ENCODE data around the gene RNF2. TPM values are rescaled to one million over a fixed set of nuclear protein-coding genes. Genes with fewer than 3 reads are reported as not detected.

RNF2 gene
- total and polyA plus RNA-seq, 2 of the 13 experiments (the other 11 are each of a cell fraction or from before 2014, with no cell fraction given) = 19.3 to 21.7 TPM

- BruUV-seq (replicated peaks) = no TSS peak
- ChIA-PET POLR2A (interaction anchor here (0.8 to 1.3 kb wide), 2 partner anchors 272 to 290 kb away, joined by 3 read pairs; partner anchors contain the start of genes EDEM3 and IVNS1ABP), CTCF (ENCODE audit: low intra/inter-chr PET ratio, low total read pairs) (no interaction called here)
- WGBS (ENCODE audit: low lambda C conversion rate) = 74% methylated on average over 8 of the region's 8 CpGs
- DNase-seq (ENCODE audit: low spot score) = no peak
- peaks cover 30% of the 10 kb centered on the region for H3K79me2 ChIP-seq (ENCODE audit: insufficient read depth, low read length)
- TF ChIP-seq HNRNPLL (IDR thresholded peaks at IDR 0.05; ENCODE audit: low read depth, low read length, poor library complexity, severe bottlenecking) (peak; percentile 87), RAD51 (IDR thresholded peaks at IDR 0.05; ENCODE audit: borderline replicate concordance) (no peak), NAIF1 (CRISPR knock-in tag; IDR thresholded peaks at IDR 0.05; ENCODE audit: borderline replicate concordance) (peak; percentile 81; the same call in 1 of the 2 replicates)
- intact Hi-C loops (cut with micrococcal nuclease; ENCODE audit: unreplicated experiment) (loop anchor here (2.0 to 10.0 kb wide), 2 partner anchors 112 to 1330 kb away; partner anchors contain the start of genes ODR4, SWT1, TPR and TRMT1L), in situ Hi-C loops (cut with HindIII; ENCODE audit: extremely low pct_ligation_motif_present, low pct_unique_long_range_greater_than_20kb) (no loop called here)
- peaks cover 48% of the 10 kb centered on the region for H3K4me1 ChIP-seq (ENCODE audit: insufficient read depth, low read length)
- peak overlapping the region; percentile 78 for H3K4me2 ChIP-seq (ENCODE audit: low read depth, low read length)
- H3K27me3 ChIP-seq (ENCODE audit: control insufficient read depth in 1 of 2, insufficient read depth in 2 of 2, low read length in 2 of 2) = no peaks in the 10 kb centered on the region
- H3K36me3 ChIP-seq (replicated peaks in 1 of 2; ENCODE audit: control insufficient read depth in 1 of 2, insufficient read depth in 2 of 2, low read length in 2 of 2) = no peaks in the 10 kb centered on the region
- no peak overlapping the region for H3K9ac ChIP-seq (ENCODE audit: insufficient read depth, low read depth, low read length)
- ATAC-seq = no peak
- H2AFZ ChIP-seq (ENCODE audit: low read length) = no peak overlapping the region
- H3K27ac ChIP-seq (ENCODE audit: extremely low read length, insufficient read depth, low read length) = peak overlapping the region; percentile 88
- H3K4me3 ChIP-seq (replicated peaks in 1 of 3; ENCODE audit: insufficient read depth in 1 of 3, low read depth in 2 of 3, low read length in 3 of 3) = peak overlapping the region in 1 of 3 experiments; percentile 84; a peak in 1 of 6 replicates
- peaks cover 12% of the 10 kb centered on the region for H4K20me1 ChIP-seq (ENCODE audit: insufficient read depth, low read length)
- no peaks in the 10 kb centered on the region for H3K9me3 ChIP-seq (ENCODE audit: low read length)
- no peak for FAIRE-seq
Observed at GRCh38 chr1:185044387-185044786, 971 bp upstream of the RNF2 start.

- no peak for DNase-seq (ENCODE audit: low spot score)
- TF ChIP-seq HDAC1 (CRISPR knock-in tag; IDR thresholded peaks at IDR 0.05) (peak; percentile 44; the same call in 1 of the 2 replicates), KMT2A (CRISPR knock-in tag; IDR thresholded peaks at IDR 0.05) (no peak), ZNF513 (CRISPR knock-in tag; conservative IDR thresholded peaks at IDR 0.05) (no peak), FOXP1 (IDR thresholded peaks at IDR 0.05) (no peak), FOXP1 (CRISPR knock-in tag; IDR thresholded peaks at IDR 0.05) (no peak), ZNF510 (CRISPR knock-in tag; IDR thresholded peaks at IDR 0.05; ENCODE audit: low read depth) (no peak), ZNF567 (CRISPR knock-in tag; IDR thresholded peaks at IDR 0.05; ENCODE audit: borderline replicate concordance) (no peak), ZNF768 (CRISPR knock-in tag; IDR thresholded peaks at IDR 0.05) (no peak), ONECUT2 (CRISPR knock-in tag; IDR thresholded peaks at IDR 0.05) (no peak), MAX (IDR thresholded peaks at IDR 0.05) (no peak)
- TF ChIP-seq, protein P1, sequence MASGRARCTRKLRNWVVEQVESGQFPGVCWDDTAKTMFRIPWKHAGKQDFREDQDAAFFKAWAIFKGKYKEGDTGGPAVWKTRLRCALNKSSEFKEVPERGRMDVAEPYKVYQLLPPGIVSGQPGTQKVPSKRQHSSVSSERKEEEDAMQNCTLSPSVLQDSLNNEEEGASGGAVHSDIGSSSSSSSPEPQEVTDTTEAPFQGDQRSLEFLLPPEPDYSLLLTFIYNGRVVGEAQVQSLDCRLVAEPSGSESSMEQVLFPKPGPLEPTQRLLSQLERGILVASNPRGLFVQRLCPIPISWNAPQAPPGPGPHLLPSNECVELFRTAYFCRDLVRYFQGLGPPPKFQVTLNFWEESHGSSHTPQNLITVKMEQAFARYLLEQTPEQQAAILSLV (CRISPR knock-in tag; IDR thresholded peaks at IDR 0.05; ENCODE audit: borderline replicate concordance) = 0 out of 2 replicates have a peak, but pooled peaks have one; percentile 21
Observed at GRCh38 chr1:185045814-185046492, 595 bp downstream of the RNF2 start.

More at GRCh38 chr1:185045814-185046492, 595 bp downstream of the RNF2 start:
- peak; percentile 80 for ATAC-seq
- Histone ChIP-seq H3K27me3 (ENCODE audit: control insufficient read depth in 1 of 2, insufficient read depth in 2 of 2, low read length in 2 of 2) (no peaks in the 10 kb centered on the region), H3K4me1 (ENCODE audit: insufficient read depth, low read length) (peaks cover 56% of the 10 kb centered on the region), H2AFZ (ENCODE audit: low read length) (no peak overlapping the region), H4K20me1 (ENCODE audit: insufficient read depth, low read length) (peaks cover 12% of the 10 kb centered on the region), H3K79me2 (ENCODE audit: insufficient read depth, low read length) (peaks cover 46% of the 10 kb centered on the region), H3K9ac (ENCODE audit: insufficient read depth, low read depth, low read length) (peak overlapping the region; percentile 77), H3K4me3 (replicated peaks in 1 of 3; ENCODE audit: insufficient read depth in 1 of 3, low read depth in 2 of 3, low read length in 3 of 3) (peak overlapping the region; percentile 66 to 84 (median 83)), H3K9me3 (ENCODE audit: low read length) (no peaks in the 10 kb centered on the region), H3K36me3 (replicated peaks in 1 of 2; ENCODE audit: control insufficient read depth in 1 of 2, insufficient read depth in 2 of 2, low read length in 2 of 2) (no peaks in the 10 kb centered on the region; a peak in 1 of 5 replicates), H3K27ac (ENCODE audit: extremely low read length, insufficient read depth, low read length) (peak overlapping the region; percentile 88), H3K4me2 (ENCODE audit: low read depth, low read length) (peak overlapping the region; percentile 78)
- ChIA-PET POLR2A (interaction anchor here (2.5 kb wide), 1 partner anchor 111 kb away, joined by 8 read pairs; the partner anchor contains the start of genes SWT1 and TRMT1L), CTCF (ENCODE audit: low intra/inter-chr PET ratio, low total read pairs) (no interaction called here)
- no TSS peak for BruUV-seq (replicated peaks)
- WGBS (ENCODE audit: low lambda C conversion rate) = 0% methylated on average over 12 of the region's 52 CpGs
- FAIRE-seq = no peak
- intact Hi-C loops (cut with micrococcal nuclease; ENCODE audit: unreplicated experiment) = loop anchor here (2.0 to 10.0 kb wide), 3 partner anchors 111 to 1329 kb away; partner anchors contain the start of genes ODR4, SWT1, TPR and TRMT1L
- in situ Hi-C loops (cut with HindIII; ENCODE audit: extremely low pct_ligation_motif_present, low pct_unique_long_range_greater_than_20kb) = no loop called here

All from HepG2 (cell line).